Mammary microvascular endothelial cell (primary cell): ENCODE results near the gene BRI3. TPM values are rescaled to one million over a fixed set of nuclear protein-coding genes. Genes with fewer than 3 reads are reported as not detected.

Experiments used
- total RNA-seq: library from RNA; depleted of rRNA; stranded (reverse); fragments of >200 nt; gene quantifications from 2 replicates; pipeline ENCODE4 v1.2.3, GENCODE V29; 2015

BRI3 gene
- total RNA-seq: 87.2 and 90.1 TPM in 2 replicates

GRCh38 chr7:98280791-98281756 lies at the start of gene BRI3:
Gene BRI3 (plus strand): TSS chr7:98281686. CDS start chr7:98281796, 110 bp downstream.

DNA sequence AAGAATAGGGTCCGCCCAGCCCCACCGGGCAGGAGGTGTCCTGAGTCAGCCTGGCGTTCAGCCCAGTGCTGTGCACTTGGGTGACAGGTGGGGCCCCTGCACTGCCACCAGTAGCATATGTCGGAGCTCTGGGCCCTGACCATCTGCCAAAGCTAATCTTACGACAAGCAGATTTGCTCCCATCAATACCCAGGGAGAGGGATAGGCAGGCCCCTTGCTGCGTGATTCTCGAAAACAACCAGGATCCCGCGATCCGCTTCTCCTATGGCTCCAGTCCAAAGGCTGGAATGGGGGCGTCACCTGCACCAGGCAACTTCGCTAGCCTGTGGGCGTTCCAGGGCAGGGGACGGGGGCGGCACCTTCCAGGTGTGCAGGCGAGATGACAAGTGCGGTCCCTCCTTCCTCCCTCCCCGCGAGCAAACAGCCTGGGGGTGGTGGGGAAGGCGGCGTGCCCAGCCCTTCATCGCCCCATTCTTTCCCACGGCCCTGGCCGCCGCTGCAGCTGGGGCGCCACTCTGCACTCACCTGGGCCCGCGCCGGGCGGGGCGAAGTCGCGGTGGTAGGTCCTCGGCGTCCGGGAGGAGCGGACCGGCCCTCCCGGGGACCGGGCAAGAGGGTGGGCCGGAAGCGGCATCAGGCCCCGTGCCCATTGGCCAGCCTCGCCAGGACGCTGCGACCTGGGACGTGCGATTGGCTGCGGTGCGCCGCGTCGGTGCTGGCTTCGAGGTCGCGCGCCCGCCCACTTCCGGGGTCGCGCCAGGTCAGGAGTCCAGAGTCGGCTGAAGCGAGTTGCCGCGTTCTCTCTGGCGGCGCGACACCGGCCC lies 29.7 kb upstream of the BRI3 start, which contains the start of gene TECPR1:
TECPR1 (minus strand) TSS at position 632 of the 824 bp plus-strand sequence. CDS start 6,086 bp downstream, outside the sequence.

Other genes starting within 250 kb of the BRI3 start
- 5.5 and 7.5 TPM in 2 replicates for gene LMTK2, start 174.8 kb upstream of the BRI3 start, total RNA-seq
- 0.27 and 3.1 TPM in 2 replicates for gene BHLHA15, start 70.2 kb upstream of the BRI3 start, total RNA-seq
- 83.2 and 89.8 TPM in 2 replicates for gene TECPR1, start 29.5 kb upstream of the BRI3 start, total RNA-seq
- 2.4 and 4.1 TPM in 2 replicates for gene BAIAP2L1, start 119.4 kb downstream of the BRI3 start, total RNA-seq